HG02870 (cell line): Measurements from ENCODE around the gene COQ7.

ENCODE experiments used
- ATAC-seq: cut with Tn5 transposase; IDR thresholded peaks from one replicate; pipeline ENCODE4 v1.9.1; 2021; ENCODE audit warnings: mild to moderate bottlenecking, moderate library complexity; ENCODE audit not compliant: unreplicated experiment

Gene COQ7

GRCh38 chr16:19067349-19068236 lies at the start of gene COQ7:
Gene COQ7, plus strand, starts transcription at chr16:19067614. Its CDS starts 51 bp downstream, at chr16:19067665.
- peak; percentile 89 for ATAC-seq

GRCh38 chr16:19020689-19021088 lies 46.7 kb upstream of the COQ7 start:
- no peak for ATAC-seq

GRCh38 chr16:19021747-19022146 lies 45.7 kb upstream of the COQ7 start:
- no peak for ATAC-seq

- no peak for ATAC-seq
These were observed 40.0 kb upstream of the COQ7 start for GRCh38 chr16:19027416-19027815.

- ATAC-seq = no peak
These were observed 37.4 kb upstream of the COQ7 start for GRCh38 chr16:19029980-19030379.

- no peak for ATAC-seq
These were observed 35.7 kb upstream of the COQ7 start for GRCh38 chr16:19031738-19032137.

GRCh38 chr16:19033761-19034160 lies 33.7 kb upstream of the COQ7 start:
- no peak for ATAC-seq

GRCh38 chr16:19040400-19040799 lies 27.0 kb upstream of the COQ7 start:
- no peak for ATAC-seq

GRCh38 chr16:19044769-19045168 lies 22.6 kb upstream of the COQ7 start:
- ATAC-seq = no peak

- ATAC-seq = no peak
These were observed 21.4 kb upstream of the COQ7 start for GRCh38 chr16:19046062-19046461.

- no peak for ATAC-seq
These were observed 4.7 kb upstream of the COQ7 start for GRCh38 chr16:19062706-19063105.

- no peak for ATAC-seq
These were observed 446 bp upstream of the COQ7 start for GRCh38 chr16:19066988-19067348.

- no peak for ATAC-seq
These were observed 912 bp downstream of the COQ7 start for GRCh38 chr16:19068237-19068815.

- no peak for ATAC-seq
These were observed 4.7 kb downstream of the COQ7 start for GRCh38 chr16:19071811-19072777.

- no peak for ATAC-seq
These were observed 5.9 kb downstream of the COQ7 start for GRCh38 chr16:19073344-19073743.

GRCh38 chr16:19073863-19074262 lies 6.4 kb downstream of the COQ7 start:
- ATAC-seq = no peak

GRCh38 chr16:19075511-19075910 lies 8.1 kb downstream of the COQ7 start:
- no peak for ATAC-seq

- no peak for ATAC-seq
These were observed 10.5 kb downstream of the COQ7 start for GRCh38 chr16:19077879-19078278.

GRCh38 chr16:19083670-19084069 lies 16.3 kb downstream of the COQ7 start:
- ATAC-seq = no peak

- ATAC-seq = no peak
These were observed 16.7 kb downstream of the COQ7 start for GRCh38 chr16:19084139-19084538.

GRCh38 chr16:19084879-19085278 lies 17.5 kb downstream of the COQ7 start:
- no peak for ATAC-seq
